LNCaP clone FGC (cell line): Measurements from ENCODE around the gene ALCAM.

ENCODE experiments used
- DNase-seq: peaks from one replicate; pipeline ENCODE4 v3.0.0-alpha.2; 2011; ENCODE audit warnings: low read depth
- H3K4me3 ChIP-seq: 2 replicates; pipeline ENCODE4 v1.5.1; 2011; ENCODE audit warnings: mild to moderate bottlenecking, low read depth, low read length, control low read depth
- CTCF ChIP-seq: IDR thresholded peaks from 2 replicates; pipeline ENCODE4 v1.5.1; 2012; ENCODE audit warnings: mild to moderate bottlenecking; ENCODE audit not compliant: control insufficient read depth, insufficient read depth; ENCODE audit errors: extremely low read depth

ALCAM gene

GRCh38 chr3:105480768-105481167 is 114.1 kb downstream of the ALCAM start:
- DNase-seq: no peak
- TF ChIP-seq CTCF: no peak
- no peak overlapping the region for H3K4me3 ChIP-seq

DNA sequence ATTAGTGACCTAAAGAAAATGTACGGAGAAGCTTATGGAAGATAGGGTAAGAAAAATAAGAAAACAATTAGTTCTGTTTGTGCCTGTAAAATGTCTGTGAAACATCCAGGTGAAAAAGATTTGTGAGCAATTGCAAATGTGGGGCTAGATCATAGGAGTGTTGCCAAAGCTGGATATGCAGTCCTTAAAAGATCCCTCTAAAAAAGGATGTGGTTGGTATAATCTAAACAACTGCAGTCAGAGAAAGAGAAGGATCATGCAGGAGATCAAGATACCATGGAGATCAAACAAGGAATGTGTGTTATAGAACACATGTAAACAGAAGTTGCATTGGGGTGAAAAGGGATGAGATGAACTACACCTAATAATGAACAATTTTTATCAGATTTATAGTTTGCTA is 116.8 kb downstream of the ALCAM start:
- DNase-seq: no peak
- no peak overlapping the region for H3K4me3 ChIP-seq
- no peak for TF ChIP-seq CTCF

GRCh38 chr3:105490045-105490444 is 123.3 kb downstream of the ALCAM start:
- TF ChIP-seq CTCF: no peak
- H3K4me3 ChIP-seq: no peak overlapping the region
- no peak for DNase-seq

GRCh38 chr3:105493305-105493892 is 126.7 kb downstream of the ALCAM start:
- no peak for TF ChIP-seq CTCF
- H3K4me3 ChIP-seq: no peak overlapping the region
- DNase-seq: no peak

DNA sequence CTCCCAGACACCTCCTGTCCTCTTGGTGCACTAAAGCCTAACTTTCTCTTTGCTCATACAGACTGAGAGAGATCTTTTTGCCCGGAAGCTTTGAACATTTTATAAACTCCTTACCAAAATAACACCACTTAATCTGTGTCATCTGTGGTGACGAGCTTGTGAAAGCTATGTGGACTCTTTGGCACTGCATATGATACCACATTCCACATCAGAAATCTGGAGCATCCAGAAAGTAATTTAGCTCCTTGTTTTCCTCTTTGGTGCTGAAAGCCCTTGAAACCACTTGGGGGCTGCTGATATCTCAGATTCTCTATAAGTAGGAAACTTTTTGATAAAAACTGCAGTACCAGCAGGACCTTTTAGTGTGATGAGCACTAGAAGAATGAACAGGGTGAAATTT is 128.3 kb downstream of the ALCAM start:
- no peak for DNase-seq
- no peak for TF ChIP-seq CTCF
- H3K4me3 ChIP-seq: no peak overlapping the region

GRCh38 chr3:105496343-105496742 is 129.6 kb downstream of the ALCAM start:
- no peak overlapping the region for H3K4me3 ChIP-seq
- DNase-seq: no peak
- no peak for TF ChIP-seq CTCF

DNA sequence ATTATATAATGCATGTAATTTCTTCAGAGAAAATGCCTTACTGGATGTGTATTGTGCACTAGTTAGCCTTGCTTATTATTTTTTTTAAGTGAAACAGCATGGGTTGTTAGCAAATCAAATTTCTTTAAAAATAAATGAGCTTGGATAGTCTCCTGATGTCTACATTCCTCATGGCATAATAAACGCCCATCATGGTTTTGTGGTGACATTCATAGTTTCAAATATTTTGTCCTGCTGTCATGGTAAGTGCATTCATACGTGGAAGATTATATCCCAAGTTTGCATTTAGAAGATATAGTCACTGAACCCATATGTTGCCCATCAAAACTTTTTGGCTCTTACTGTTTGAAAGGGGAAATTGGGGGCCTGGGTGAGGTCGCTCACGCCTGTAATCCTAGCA is 130.7 kb downstream of the ALCAM start:
- no peak for DNase-seq
- no peak overlapping the region for H3K4me3 ChIP-seq
- TF ChIP-seq CTCF: no peak
